Gastroesophageal sphincter (tissue), 4 donors: ENCODE results near the gene ZSCAN9. TPM values are rescaled to one million over a fixed set of nuclear protein-coding genes. Genes with fewer than 3 reads are reported as not detected.

Source experiments
- ATAC-seq: fragments of 150-250 bp; one replicate; pipeline ENCODE4 v1.9.1; 2016; ENCODE audit warnings: mild to moderate bottlenecking, moderate library complexity
- H3K27ac ChIP-seq, 4 donors: fragments of 200-600 bp; sonication (generic) in 3 of 4; 1 replicate in 3 of 4; 2 replicates in 1 of 4; pipeline ENCODE4 v1.5.1; 2016 to 2019
- H3K27me3 ChIP-seq: fragments of 200-600 bp; sonication (generic); one replicate; pipeline ENCODE4 v1.5.1; 2019
- H3K36me3 ChIP-seq, 2 donors: fragments of 200-600 bp; sonication (generic); one replicate each; pipeline ENCODE4 v1.5.1; 2019; ENCODE audit warnings: control low read depth in 1 of 2
- H3K4me1 ChIP-seq, 3 donors: fragments of 200-600 bp; sonication (generic); 1 replicate in 2 of 3; 2 replicates in 1 of 3; pipeline ENCODE4 v1.5.1; 2016 to 2019; ENCODE audit warnings: control low read depth in 2 of 3
- H3K4me3 ChIP-seq, 2 donors: fragments of 200-600 bp; sonication (generic); one replicate each; pipeline ENCODE4 v1.5.1; 2019; ENCODE audit warnings: mild to moderate bottlenecking in 1 of 2, moderate library complexity in 1 of 2
- H3K9me3 ChIP-seq, 3 donors: fragments of 200-600 bp; sonication (generic); one replicate each; pipeline ENCODE4 v1.5.1; 2017 to 2019; ENCODE audit warnings: control low read depth in 2 of 3
- CTCF ChIP-seq, 4 experiments: fragments of 200-600 bp in 2 of 4; fragments of 450-650 bp in 2 of 4; sonication (generic) in 1 of 4; IDR thresholded peaks; one replicate each; pipeline ENCODE4 v1.5.1; 2017 to 2019; ENCODE audit warnings: antibody characterized with exemption in 4 of 4, mild to moderate bottlenecking in 2 of 4, moderate library complexity in 2 of 4
- EP300 ChIP-seq: sonication (generic); formaldehyde crosslinking; IDR thresholded peaks from one replicate; pipeline ENCODE4 v1.6.1; 2017; ENCODE audit warnings: antibody characterized with exemption, mild to moderate bottlenecking
- POLR2A ChIP-seq, 2 donors: fragments of 450-650 bp; IDR thresholded peaks; one replicate each; pipeline ENCODE4 v1.6.1; 2017; ENCODE audit warnings: antibody characterized with exemption in 2 of 2, mild to moderate bottlenecking in 2 of 2, moderate library complexity in 1 of 2
- POLR2AphosphoS5 ChIP-seq: sonication (generic); formaldehyde crosslinking; IDR thresholded peaks from one replicate; pipeline ENCODE4 v1.6.1; 2017; ENCODE audit warnings: antibody characterized with exemption
- WGBS, 2 donors: methylation state at CpG; one replicate each; pipeline ENCODE4 v1.1.5; 2018; ENCODE audit warnings: low coverage in 1 of 2; 5-methylcytosine and 5-hydroxymethylcytosine counted together
- total RNA-seq, 4 donors: library from RNA; depleted of rRNA; stranded (reverse); fragments of >200 nt; gene quantifications; one replicate each; pipeline ENCODE4 v1.1.0, GENCODE V29; 2016

ZSCAN9 gene
- total RNA-seq, 4 donors from 2014 or later: 11.4 to 17.1 (median 12.9) TPM

DNA sequence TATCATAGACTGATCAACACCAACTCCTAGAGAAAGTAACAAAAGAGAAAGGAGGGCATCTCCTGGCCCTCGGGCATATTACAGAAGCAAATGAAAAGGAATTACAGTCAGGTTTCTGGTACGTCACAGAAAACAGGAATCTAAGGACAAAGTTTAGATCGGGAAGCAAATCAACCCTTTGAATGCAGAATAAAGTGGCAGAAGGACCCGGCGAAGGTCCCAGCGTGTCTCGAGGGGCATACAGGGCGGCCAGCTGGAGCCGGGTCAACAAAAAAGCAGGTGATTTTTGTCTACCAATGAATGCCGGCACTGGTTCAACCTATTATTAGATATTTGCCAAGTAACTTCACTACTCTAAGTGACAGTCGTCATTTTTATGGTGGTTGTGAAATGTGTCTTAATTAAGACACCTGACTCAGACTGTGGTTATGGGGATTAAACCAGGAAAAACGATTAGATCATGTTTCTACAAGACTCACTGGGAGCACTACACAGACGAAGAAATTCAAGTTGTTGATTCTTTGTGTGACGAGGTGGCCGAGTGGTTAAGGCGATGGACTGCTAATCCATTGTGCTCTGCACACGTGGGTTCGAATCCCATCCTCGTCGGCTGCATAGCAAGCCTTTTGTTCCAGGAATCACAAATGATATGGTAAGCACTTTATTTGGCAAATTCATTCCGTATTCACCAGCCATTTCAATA is 12.4 kb upstream of the ZSCAN9 start:
- H3K4me3 ChIP-seq: peak overlapping the region in 1 of 2 donors; percentile 22
- TF ChIP-seq CTCF (IDR thresholded peaks at IDR 0.05) (no peak), POLR2AphosphoS5 (no peak), EP300 (no peak), POLR2A (IDR thresholded peaks at IDR 0.05) (no peak)
- peaks cover 0 to 9% (median 4%) of the 10 kb centered on the region in 3 donors for H3K4me1 ChIP-seq
- no peak overlapping the region for H3K27ac ChIP-seq
- peaks cover 88% of the 10 kb centered on the region for H3K27me3 ChIP-seq
- no peaks in the 10 kb centered on the region for H3K36me3 ChIP-seq
- WGBS, 2 donors: 2 to 3% methylated on average over 17 to 21 of the region's 21 CpGs
- peak; percentile 19 for ATAC-seq
- no peaks in the 10 kb centered on the region for H3K9me3 ChIP-seq

DNA sequence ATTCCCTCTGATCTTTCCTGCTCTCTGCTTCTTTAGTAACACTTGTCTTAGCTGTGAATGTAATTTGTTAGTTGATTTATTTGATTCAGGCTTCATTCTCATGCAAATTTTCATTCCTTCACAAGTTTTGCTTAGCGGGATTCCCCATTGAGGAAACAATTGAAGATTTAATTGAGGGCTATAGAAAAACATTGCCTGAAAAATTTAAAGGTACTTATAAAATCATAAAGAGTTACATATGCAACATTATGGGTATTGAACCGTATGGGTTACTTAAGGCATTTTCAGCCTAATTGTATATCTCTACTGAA is 11.9 kb upstream of the ZSCAN9 start:
- Histone ChIP-seq H3K27ac (no peak overlapping the region), H3K4me1 (peaks cover 0 to 9% (median 2%) of the 10 kb centered on the region in 3 donors), H3K9me3 (no peaks in the 10 kb centered on the region), H3K4me3 (no peak overlapping the region), H3K36me3 (no peaks in the 10 kb centered on the region), H3K27me3 (peaks cover 88% of the 10 kb centered on the region)
- ATAC-seq: no peak
- TF ChIP-seq POLR2AphosphoS5 (no peak), POLR2A (IDR thresholded peaks at IDR 0.05) (no peak), EP300 (no peak), CTCF (IDR thresholded peaks at IDR 0.05) (no peak)
- 8 to 15% methylated on average over 2 of the region's 2 CpGs for WGBS, 2 donors

GRCh38 chr6:28215425-28215824 is 9.7 kb upstream of the ZSCAN9 start:
- Histone ChIP-seq H3K27me3 (peaks cover 67% of the 10 kb centered on the region), H3K4me1 (peaks cover 0 to 16% (median 5%) of the 10 kb centered on the region in 3 donors), H3K9me3 (no peaks in the 10 kb centered on the region), H3K4me3 (no peak overlapping the region), H3K27ac (no peak overlapping the region), H3K36me3 (no peaks in the 10 kb centered on the region)
- TF ChIP-seq CTCF (IDR thresholded peaks at IDR 0.05): no peak
- WGBS, 2 donors: 17 to 40% methylated on average over 6 to 8 of the region's 8 CpGs
- ATAC-seq: no peak

- Histone ChIP-seq H3K4me1 (peaks cover 0 to 16% (median 5%) of the 10 kb centered on the region in 3 donors), H3K4me3 (peak overlapping the region in 1 of 2 donors; percentile 66), H3K9me3 (no peaks in the 10 kb centered on the region), H3K27me3 (peaks cover 60% of the 10 kb centered on the region), H3K36me3 (no peaks in the 10 kb centered on the region), H3K27ac (no peak overlapping the region)
- WGBS, 2 donors: 90 to 95% methylated on average over 6 to 7 of the region's 12 CpGs
- TF ChIP-seq EP300: no peak
- no peak for TF ChIP-seq POLR2A (IDR thresholded peaks at IDR 0.05)
- no peak for TF ChIP-seq POLR2AphosphoS5
- TF ChIP-seq CTCF (IDR thresholded peaks at IDR 0.05): no peak
- ATAC-seq: no peak
Observed at GRCh38 chr6:28217890-28218289, 7.2 kb upstream of the ZSCAN9 start.
